Measurements from ENCODE around the gene PEX14.

The PEX14 gene

DNA sequence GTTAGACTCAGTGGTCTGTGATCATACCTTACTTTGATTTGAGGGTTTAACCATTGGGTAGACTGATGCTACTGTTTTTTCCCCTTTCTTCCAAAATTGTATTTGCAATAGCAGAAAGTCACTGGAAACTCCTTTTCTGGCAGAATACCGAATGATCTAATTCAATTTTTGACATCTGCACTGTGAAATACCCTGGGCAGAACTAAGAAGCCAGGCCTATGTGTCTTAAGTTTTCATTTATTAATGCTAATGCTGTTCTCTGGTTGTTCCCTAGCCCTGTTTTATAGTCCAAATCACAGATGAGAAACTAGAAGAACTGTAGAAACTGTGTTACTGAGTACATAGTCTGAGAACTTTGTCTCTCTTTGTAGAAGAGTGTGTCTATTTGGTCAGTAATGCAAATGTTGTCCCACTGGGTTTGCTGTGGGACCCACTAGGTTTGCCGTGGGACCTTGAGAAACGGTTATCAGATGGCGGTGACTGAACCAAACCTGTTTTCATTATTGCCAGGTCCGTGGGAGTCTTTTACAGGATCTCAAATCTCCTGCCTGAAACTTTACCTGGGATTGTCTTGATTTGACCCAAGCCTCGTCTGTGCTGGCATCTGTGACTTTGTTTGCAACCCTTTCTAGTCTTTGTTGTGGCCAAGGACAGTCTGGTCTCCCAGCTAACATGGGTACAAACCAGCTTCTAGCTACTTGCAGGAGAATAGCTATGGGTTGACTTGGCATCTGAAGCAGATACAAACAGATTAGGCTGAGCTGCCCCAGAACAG is 41.4 kb downstream of the PEX14 start:
- TF ChIP-seq GABPA (IDR thresholded peaks at IDR 0.05; ENCODE audit: low read depth) = no peak
- no peak for TF ChIP-seq SPI1 (IDR thresholded peaks at IDR 0.05; ENCODE audit: borderline replicate concordance, low read depth)
- TF ChIP-seq, protein P1, sequence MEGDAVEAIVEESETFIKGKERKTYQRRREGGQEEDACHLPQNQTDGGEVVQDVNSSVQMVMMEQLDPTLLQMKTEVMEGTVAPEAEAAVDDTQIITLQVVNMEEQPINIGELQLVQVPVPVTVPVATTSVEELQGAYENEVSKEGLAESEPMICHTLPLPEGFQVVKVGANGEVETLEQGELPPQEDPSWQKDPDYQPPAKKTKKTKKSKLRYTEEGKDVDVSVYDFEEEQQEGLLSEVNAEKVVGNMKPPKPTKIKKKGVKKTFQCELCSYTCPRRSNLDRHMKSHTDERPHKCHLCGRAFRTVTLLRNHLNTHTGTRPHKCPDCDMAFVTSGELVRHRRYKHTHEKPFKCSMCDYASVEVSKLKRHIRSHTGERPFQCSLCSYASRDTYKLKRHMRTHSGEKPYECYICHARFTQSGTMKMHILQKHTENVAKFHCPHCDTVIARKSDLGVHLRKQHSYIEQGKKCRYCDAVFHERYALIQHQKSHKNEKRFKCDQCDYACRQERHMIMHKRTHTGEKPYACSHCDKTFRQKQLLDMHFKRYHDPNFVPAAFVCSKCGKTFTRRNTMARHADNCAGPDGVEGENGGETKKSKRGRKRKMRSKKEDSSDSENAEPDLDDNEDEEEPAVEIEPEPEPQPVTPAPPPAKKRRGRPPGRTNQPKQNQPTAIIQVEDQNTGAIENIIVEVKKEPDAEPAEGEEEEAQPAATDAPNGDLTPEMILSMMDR (IDR thresholded peaks at IDR 0.05; ENCODE audit: insufficient read depth, low read length) = no peak
- no peak for TF ChIP-seq POLR2AphosphoS5 (IDR thresholded peaks at IDR 0.05; ENCODE audit: low read depth)
- TF ChIP-seq, protein P2, sequence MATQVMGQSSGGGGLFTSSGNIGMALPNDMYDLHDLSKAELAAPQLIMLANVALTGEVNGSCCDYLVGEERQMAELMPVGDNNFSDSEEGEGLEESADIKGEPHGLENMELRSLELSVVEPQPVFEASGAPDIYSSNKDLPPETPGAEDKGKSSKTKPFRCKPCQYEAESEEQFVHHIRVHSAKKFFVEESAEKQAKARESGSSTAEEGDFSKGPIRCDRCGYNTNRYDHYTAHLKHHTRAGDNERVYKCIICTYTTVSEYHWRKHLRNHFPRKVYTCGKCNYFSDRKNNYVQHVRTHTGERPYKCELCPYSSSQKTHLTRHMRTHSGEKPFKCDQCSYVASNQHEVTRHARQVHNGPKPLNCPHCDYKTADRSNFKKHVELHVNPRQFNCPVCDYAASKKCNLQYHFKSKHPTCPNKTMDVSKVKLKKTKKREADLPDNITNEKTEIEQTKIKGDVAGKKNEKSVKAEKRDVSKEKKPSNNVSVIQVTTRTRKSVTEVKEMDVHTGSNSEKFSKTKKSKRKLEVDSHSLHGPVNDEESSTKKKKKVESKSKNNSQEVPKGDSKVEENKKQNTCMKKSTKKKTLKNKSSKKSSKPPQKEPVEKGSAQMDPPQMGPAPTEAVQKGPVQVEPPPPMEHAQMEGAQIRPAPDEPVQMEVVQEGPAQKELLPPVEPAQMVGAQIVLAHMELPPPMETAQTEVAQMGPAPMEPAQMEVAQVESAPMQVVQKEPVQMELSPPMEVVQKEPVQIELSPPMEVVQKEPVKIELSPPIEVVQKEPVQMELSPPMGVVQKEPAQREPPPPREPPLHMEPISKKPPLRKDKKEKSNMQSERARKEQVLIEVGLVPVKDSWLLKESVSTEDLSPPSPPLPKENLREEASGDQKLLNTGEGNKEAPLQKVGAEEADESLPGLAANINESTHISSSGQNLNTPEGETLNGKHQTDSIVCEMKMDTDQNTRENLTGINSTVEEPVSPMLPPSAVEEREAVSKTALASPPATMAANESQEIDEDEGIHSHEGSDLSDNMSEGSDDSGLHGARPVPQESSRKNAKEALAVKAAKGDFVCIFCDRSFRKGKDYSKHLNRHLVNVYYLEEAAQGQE (IDR thresholded peaks at IDR 0.05; ENCODE audit: insufficient replicate concordance, low read depth) = no peak
- H3K27ac ChIP-seq (replicated peaks) = no peak overlapping the region
- H3K4me3 ChIP-seq (replicated peaks; ENCODE audit: insufficient read depth, low read length) = no peak overlapping the region
- no peaks in the 10 kb centered on the region for H3K27me3 ChIP-seq (ENCODE audit: insufficient read depth, poor library complexity, severe bottlenecking)
- no peak for DNase-seq (ENCODE audit: low read depth in 1 of 2, low spot score in 1 of 2)

DNA sequence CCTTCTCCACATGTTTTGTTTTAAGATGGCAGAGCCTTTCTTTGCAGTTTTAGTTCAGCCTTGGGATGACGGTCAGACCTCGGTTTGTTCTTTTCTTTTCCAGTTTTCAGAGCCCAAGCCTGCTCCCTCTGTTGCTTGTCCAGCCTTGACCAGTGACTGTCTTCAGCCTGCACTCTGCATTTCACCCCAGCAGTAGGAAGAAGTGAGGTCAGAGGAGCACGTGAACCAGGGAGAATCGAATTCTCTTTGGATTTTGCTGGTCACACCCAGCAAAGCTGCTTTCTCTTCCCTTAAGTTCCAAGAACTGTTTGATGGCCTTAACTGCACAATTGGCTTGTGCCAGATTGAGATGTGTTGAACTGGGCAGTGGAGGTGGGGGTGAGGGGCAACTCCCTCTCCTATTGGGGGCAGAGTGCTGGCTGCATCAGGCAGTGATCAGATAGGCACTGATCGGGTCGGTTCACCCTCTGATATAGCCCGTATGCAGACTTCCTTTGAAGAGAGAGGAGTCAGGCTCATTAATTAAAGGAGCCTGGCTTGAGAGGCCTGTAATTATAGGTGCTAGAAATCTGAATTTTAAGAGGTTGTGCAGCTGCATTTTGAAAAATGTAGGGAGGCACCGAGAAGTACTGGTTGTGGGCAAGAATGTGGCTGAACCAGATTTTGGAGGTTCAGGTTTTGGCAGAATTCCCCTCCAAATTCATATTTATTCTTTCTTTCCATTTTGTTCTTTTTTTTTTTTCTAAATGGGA is 42.4 kb downstream of the PEX14 start:
- DNase-seq (ENCODE audit: low read depth in 1 of 2, low spot score in 1 of 2) = no peak
- TF ChIP-seq, protein P1 (IDR thresholded peaks at IDR 0.05; ENCODE audit: insufficient read depth, low read length) = no peak
- no peak for TF ChIP-seq GABPA (IDR thresholded peaks at IDR 0.05; ENCODE audit: low read depth)
- TF ChIP-seq, protein P2 (IDR thresholded peaks at IDR 0.05; ENCODE audit: insufficient replicate concordance, low read depth) = no peak
- no peak for TF ChIP-seq SPI1 (IDR thresholded peaks at IDR 0.05; ENCODE audit: borderline replicate concordance, low read depth)
- no peak for TF ChIP-seq POLR2AphosphoS5 (IDR thresholded peaks at IDR 0.05; ENCODE audit: low read depth)
- Histone ChIP-seq H3K4me3 (replicated peaks; ENCODE audit: insufficient read depth, low read length) (no peak overlapping the region), H3K27ac (replicated peaks) (no peak overlapping the region), H3K27me3 (ENCODE audit: insufficient read depth, poor library complexity, severe bottlenecking) (no peaks in the 10 kb centered on the region)

DNA sequence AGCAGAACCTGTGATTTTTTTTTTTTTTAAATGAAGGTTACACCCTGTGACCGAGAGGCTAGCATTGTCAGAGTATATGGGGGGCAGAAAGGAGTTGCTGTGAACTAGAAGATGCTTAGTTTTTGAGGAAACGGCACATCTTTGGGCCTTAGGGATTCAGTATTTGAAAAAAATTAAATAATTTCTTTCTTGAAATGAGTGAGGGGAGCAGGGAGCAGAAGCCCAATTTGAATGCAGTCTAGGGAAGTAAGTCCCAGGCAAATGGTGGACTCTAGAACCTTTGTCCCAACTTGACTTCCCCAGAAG is 42.9 kb downstream of the PEX14 start:
- TF ChIP-seq, protein P2 (IDR thresholded peaks at IDR 0.05; ENCODE audit: insufficient replicate concordance, low read depth) = no peak
- TF ChIP-seq, protein P1 (IDR thresholded peaks at IDR 0.05; ENCODE audit: insufficient read depth, low read length) = no peak
- no peak for DNase-seq (ENCODE audit: low read depth in 1 of 2, low spot score in 1 of 2)

More for the DNA sequence above, 42.9 kb downstream of the PEX14 start:
- Histone ChIP-seq H3K4me3 (replicated peaks; ENCODE audit: insufficient read depth, low read length) (no peak overlapping the region), H3K27ac (replicated peaks) (no peak overlapping the region), H3K27me3 (ENCODE audit: insufficient read depth, poor library complexity, severe bottlenecking) (no peaks in the 10 kb centered on the region)

Data from HL-60 (cell line).